Tibial artery (tissue), 4 donors: ENCODE results near the gene SYT1.

Experiments used
- DNase-seq, 2 donors: peaks; one replicate each; pipeline ENCODE4 v3.0.0-alpha.2; 2019
- H3K27ac ChIP-seq, 2 donors: fragments of 200-600 bp; sonication (generic) in 1 of 2; 1 replicate in 1 of 2; 2 replicates in 1 of 2; pipeline ENCODE4 v1.5.1; 2018 to 2019; ENCODE audit warnings: mild to moderate bottlenecking in 1 of 2
- H3K27me3 ChIP-seq, 2 donors: fragments of 200-600 bp; sonication (generic) in 1 of 2; one replicate each; pipeline versions ENCODE4 v1.5.1 to v1.6.0; 2016 to 2019
- H3K36me3 ChIP-seq, 3 donors: fragments of 200-600 bp; sonication (generic) in 2 of 3; one replicate each; pipeline ENCODE4 v1.5.1; 2016 to 2019; ENCODE audit warnings: mild to moderate bottlenecking in 2 of 3
- H3K4me1 ChIP-seq, 4 donors: fragments of 200-600 bp; sonication (generic) in 2 of 4; 1 replicate in 3 of 4; 2 replicates in 1 of 4; pipeline ENCODE4 v1.5.1; 2016 to 2019
- H3K4me3 ChIP-seq, 2 donors: fragments of 200-600 bp; sonication (generic) in 1 of 2; 1 replicate in 1 of 2; 2 replicates in 1 of 2; pipeline ENCODE4 v1.5.1; 2018 to 2019; ENCODE audit warnings: mild to moderate bottlenecking in 2 of 2
- H3K9me3 ChIP-seq, 3 donors: fragments of 200-600 bp; sonication (generic) in 1 of 3; one replicate each; pipeline ENCODE4 v1.5.1; 2016 to 2019
- intact Hi-C: fragments of 100-400 bp; cut with DNase I; formaldehyde crosslinking; loops from one replicate; pipeline ENCODE4 v1.15.0; 2023; ENCODE audit warnings: low total_unique reads
- TF ChIP-seq, protein P1 (sequence below), 2 experiments: fragments of 200-600 bp in 1 of 2; fragments of 450-650 bp in 1 of 2; IDR thresholded peaks; one replicate each; pipeline ENCODE4 v1.5.1; 2017 to 2019; ENCODE audit warnings: antibody characterized with exemption in 2 of 2, mild to moderate bottlenecking in 1 of 2, moderate library complexity in 1 of 2

The SYT1 gene

GRCh38 chr12:78885466-78885865, 20.9 kb downstream of the SYT1 start:
- H3K4me3 ChIP-seq: no peak overlapping the region
- H3K27me3 ChIP-seq: no peaks in the 10 kb centered on the region
- H3K27ac ChIP-seq: no peak overlapping the region
- no peak for DNase-seq
- intact Hi-C loops: no loop called here
- TF ChIP-seq, protein P1, sequence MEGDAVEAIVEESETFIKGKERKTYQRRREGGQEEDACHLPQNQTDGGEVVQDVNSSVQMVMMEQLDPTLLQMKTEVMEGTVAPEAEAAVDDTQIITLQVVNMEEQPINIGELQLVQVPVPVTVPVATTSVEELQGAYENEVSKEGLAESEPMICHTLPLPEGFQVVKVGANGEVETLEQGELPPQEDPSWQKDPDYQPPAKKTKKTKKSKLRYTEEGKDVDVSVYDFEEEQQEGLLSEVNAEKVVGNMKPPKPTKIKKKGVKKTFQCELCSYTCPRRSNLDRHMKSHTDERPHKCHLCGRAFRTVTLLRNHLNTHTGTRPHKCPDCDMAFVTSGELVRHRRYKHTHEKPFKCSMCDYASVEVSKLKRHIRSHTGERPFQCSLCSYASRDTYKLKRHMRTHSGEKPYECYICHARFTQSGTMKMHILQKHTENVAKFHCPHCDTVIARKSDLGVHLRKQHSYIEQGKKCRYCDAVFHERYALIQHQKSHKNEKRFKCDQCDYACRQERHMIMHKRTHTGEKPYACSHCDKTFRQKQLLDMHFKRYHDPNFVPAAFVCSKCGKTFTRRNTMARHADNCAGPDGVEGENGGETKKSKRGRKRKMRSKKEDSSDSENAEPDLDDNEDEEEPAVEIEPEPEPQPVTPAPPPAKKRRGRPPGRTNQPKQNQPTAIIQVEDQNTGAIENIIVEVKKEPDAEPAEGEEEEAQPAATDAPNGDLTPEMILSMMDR (IDR thresholded peaks at IDR 0.05): no peak
- H3K4me1 ChIP-seq: no peaks in the 10 kb centered on the region
- H3K36me3 ChIP-seq: no peaks in the 10 kb centered on the region
- H3K9me3 ChIP-seq: no peaks in the 10 kb centered on the region

DNA sequence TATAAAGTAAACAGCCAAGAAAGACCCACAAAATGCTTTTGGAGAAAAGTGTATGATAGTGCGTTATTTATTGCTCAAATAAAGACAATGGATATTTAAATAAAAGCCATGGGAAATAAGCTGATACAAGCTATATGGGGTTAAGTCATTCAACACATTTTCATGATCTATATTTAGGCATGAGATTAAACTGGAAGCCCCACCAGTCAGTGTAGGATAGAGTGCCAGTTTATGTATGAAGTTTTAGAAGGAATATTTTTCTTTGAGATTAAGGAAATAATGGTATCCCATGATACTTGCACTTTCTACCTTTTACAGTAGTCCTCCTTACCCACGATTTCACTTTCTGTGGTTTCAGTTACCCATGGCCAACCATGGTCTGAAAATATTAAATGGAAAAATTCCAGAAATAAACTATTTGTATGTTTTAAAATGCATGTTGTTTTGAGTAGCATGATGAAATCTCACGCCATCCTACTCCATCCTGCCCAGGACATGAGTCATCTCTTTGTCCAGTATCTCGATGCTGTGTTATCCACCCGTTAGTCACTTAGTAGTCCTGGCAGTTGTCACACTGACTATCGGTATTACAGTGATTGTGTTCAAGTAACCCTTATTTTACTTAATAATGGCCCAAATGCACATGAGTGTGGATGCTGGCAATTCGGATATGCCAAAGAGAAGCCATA, 22.3 kb downstream of the SYT1 start:
- TF ChIP-seq, protein P1 (IDR thresholded peaks at IDR 0.05): no peak
- DNase-seq: no peak
- no peaks in the 10 kb centered on the region for H3K36me3 ChIP-seq
- intact Hi-C loops: no loop called here
- no peaks in the 10 kb centered on the region for H3K9me3 ChIP-seq
- H3K27me3 ChIP-seq: no peaks in the 10 kb centered on the region
- H3K27ac ChIP-seq: no peak overlapping the region
- H3K4me1 ChIP-seq: no peaks in the 10 kb centered on the region
- H3K4me3 ChIP-seq: no peak overlapping the region

- Histone ChIP-seq H3K4me1 (no peaks in the 10 kb centered on the region), H3K27me3 (no peaks in the 10 kb centered on the region), H3K27ac (no peak overlapping the region), H3K36me3 (no peaks in the 10 kb centered on the region), H3K4me3 (no peak overlapping the region), H3K9me3 (no peaks in the 10 kb centered on the region)
- TF ChIP-seq, protein P1 (IDR thresholded peaks at IDR 0.05): no peak
- DNase-seq: no peak
- intact Hi-C loops: no loop called here
Observed at GRCh38 chr12:78887444-78887843, 22.9 kb downstream of the SYT1 start.

GRCh38 chr12:78888568-78888967, 24.0 kb downstream of the SYT1 start:
- Histone ChIP-seq H3K36me3 (no peaks in the 10 kb centered on the region), H3K4me1 (no peaks in the 10 kb centered on the region), H3K9me3 (no peaks in the 10 kb centered on the region), H3K27ac (no peak overlapping the region), H3K27me3 (no peaks in the 10 kb centered on the region), H3K4me3 (no peak overlapping the region)
- TF ChIP-seq, protein P1 (IDR thresholded peaks at IDR 0.05): no peak
- no peak for DNase-seq
- intact Hi-C loops: no loop called here

GRCh38 chr12:78891646-78892353, 27.2 kb downstream of the SYT1 start:
- TF ChIP-seq, protein P1 (IDR thresholded peaks at IDR 0.05): no peak
- no peak for DNase-seq

More at GRCh38 chr12:78891646-78892353, 27.2 kb downstream of the SYT1 start:
- Histone ChIP-seq H3K4me3 (no peak overlapping the region), H3K9me3 (no peaks in the 10 kb centered on the region), H3K4me1 (no peaks in the 10 kb centered on the region), H3K36me3 (no peaks in the 10 kb centered on the region), H3K27ac (no peak overlapping the region), H3K27me3 (no peaks in the 10 kb centered on the region)
- intact Hi-C loops: no loop called here
